Endothelial cell of umbilical vein (primary cell): Measurements from ENCODE around the gene USH2A. TPM values are rescaled to one million over a fixed set of nuclear protein-coding genes. Genes with fewer than 3 reads are reported as not detected.

ENCODE experiments used
- BruUV-seq: library from RNA; stranded (reverse); fragments of 400-500 nt; replicated peaks from 2 replicates; lab custom pipeline; 2021; lab: Mats Ljungman, UMichigan
- CTCF ChIA-PET: fragments of 300-600, 350-600 bp; sonication (Branson Sonifier 250); formaldehyde crosslinking; loops from one replicate; lab custom pipeline; 2021; ENCODE audit warnings: antibody characterized with exemption, inconsistent platforms; lab: Charles Lee
- POLR2A ChIA-PET: fragments of 300-600, 350-600 bp; sonication (Branson Sonifier 250); formaldehyde crosslinking; loops from one replicate; lab custom pipeline; 2021; ENCODE audit warnings: antibody characterized with exemption, inconsistent platforms; lab: Charles Lee
- DNase-seq: peaks from one replicate; pipeline ENCODE4 v3.0.0-alpha.2; 2011; ENCODE audit warnings: low read depth, low spot score
- FAIRE-seq: peaks from 2 replicates; lab custom pipeline; 2011; peaks lifted over from hg19 to GRCh38; lab: Jason Lieb, UNC
- H2AFZ ChIP-seq: 2 replicates; pipeline ENCODE4 v1.6.0; 2012; ENCODE audit warnings: low read depth, low read length, control low read depth, inconsistent platforms
- H3K27ac ChIP-seq: 2 replicates; pipeline ENCODE4 v1.5.1; 2011; ENCODE audit warnings: low read depth, mild to moderate bottlenecking, control low read depth, low read length, moderate library complexity; ENCODE audit not compliant: insufficient read depth
- H3K27me3 ChIP-seq, 2 experiments: 2 replicates each; pipeline versions ENCODE4 v1.6.0 to v1.6.1; 2011; ENCODE audit warnings: low read length in 2 of 2, mixed read lengths in 1 of 2; ENCODE audit not compliant: control insufficient read depth in 2 of 2, insufficient read depth in 2 of 2
- H3K36me3 ChIP-seq, 2 experiments: 2 replicates in 1 of 2; 3 replicates in 1 of 2; pipeline ENCODE4 v1.5.1; 2011; ENCODE audit warnings: low read length in 2 of 2, mild to moderate bottlenecking in 1 of 2, moderate library complexity in 1 of 2; ENCODE audit not compliant: control insufficient read depth in 2 of 2, insufficient read depth in 2 of 2; ENCODE audit errors: extremely low read depth in 1 of 2
- H3K4me1 ChIP-seq: 3 replicates; pipeline ENCODE4 v1.5.1; 2011; ENCODE audit warnings: mild to moderate bottlenecking, low read length; ENCODE audit not compliant: control insufficient read depth, insufficient read depth; ENCODE audit errors: extremely low read depth
- H3K4me2 ChIP-seq: 2 replicates; pipeline ENCODE4 v1.6.1; 2011; ENCODE audit warnings: low read length, control low read depth, mixed read lengths; ENCODE audit not compliant: insufficient read depth
- H3K4me3 ChIP-seq, 3 experiments: fragments of 200-600 bp in 1 of 3; sonication (generic), shearing (Covaris generic) in 1 of 3; replicated peaks in 1 of 3; 2 replicates each; pipeline ENCODE4 v1.5.1; 2011 to 2016; ENCODE audit warnings: control low read depth in 3 of 3, low read length in 3 of 3, mild to moderate bottlenecking in 2 of 3, inconsistent platforms in 1 of 3, low read depth in 1 of 3, moderate library complexity in 1 of 3; ENCODE audit not compliant: insufficient read depth in 1 of 3
- H3K79me2 ChIP-seq: 2 replicates; pipeline ENCODE4 v1.6.0; 2012; ENCODE audit warnings: low read length, inconsistent platforms; ENCODE audit not compliant: control insufficient read depth, insufficient read depth
- H3K9ac ChIP-seq: replicated peaks from 2 replicates; pipeline ENCODE3; 2011; ENCODE audit warnings: low read length, control low read depth; ENCODE audit not compliant: insufficient read depth; ENCODE audit errors: extremely low read depth
- H3K9me1 ChIP-seq: replicated peaks from 3 replicates; pipeline ENCODE4 v1.6.0; 2011; ENCODE audit warnings: mild to moderate bottlenecking, low read length; ENCODE audit not compliant: control insufficient read depth, insufficient read depth; ENCODE audit errors: extremely low read depth
- H3K9me3 ChIP-seq: replicated peaks from 2 replicates; pipeline ENCODE4 v1.5.1; 2012; ENCODE audit warnings: low read length, inconsistent platforms; ENCODE audit not compliant: control insufficient read depth, insufficient read depth
- H4K20me1 ChIP-seq: replicated peaks from 2 replicates; pipeline ENCODE3; 2011; ENCODE audit warnings: mild to moderate bottlenecking, low read length; ENCODE audit not compliant: control insufficient read depth, insufficient read depth; ENCODE audit errors: extremely low read depth
- EZH2 ChIP-seq: IDR thresholded peaks from 2 replicates; pipeline ENCODE4 v1.6.1; 2012; ENCODE audit warnings: borderline replicate concordance, low read depth, mild to moderate bottlenecking, moderate library complexity, low read length, inconsistent platforms; ENCODE audit not compliant: severe bottlenecking
- FOS ChIP-seq: IDR thresholded peaks from 2 replicates; pipeline ENCODE4 v1.6.1; 2011; ENCODE audit warnings: mild to moderate bottlenecking, low read length, moderate library complexity, borderline replicate concordance; ENCODE audit not compliant: insufficient read depth
- GATA2 ChIP-seq: IDR thresholded peaks from 2 replicates; pipeline ENCODE4 v1.7.0; 2011; ENCODE audit warnings: low read depth, mild to moderate bottlenecking, moderate library complexity, mixed read lengths, low read length; ENCODE audit not compliant: insufficient read length, insufficient read depth
- JUN ChIP-seq: IDR thresholded peaks from 2 replicates; pipeline ENCODE4 v1.6.1; 2011; ENCODE audit warnings: borderline replicate concordance, low read depth; ENCODE audit not compliant: insufficient read length, insufficient read depth
- MYC ChIP-seq: IDR thresholded peaks from one replicate; pipeline ENCODE4 v1.6.1; 2011; ENCODE audit warnings: mild to moderate bottlenecking, low read depth, low read length
- POLR2A ChIP-seq: IDR thresholded peaks from 2 replicates; pipeline ENCODE4 v1.6.1; 2012; ENCODE audit warnings: low read depth, mild to moderate bottlenecking, control low read depth, low read length
- POLR2AphosphoS5 ChIP-seq: IDR thresholded peaks from 2 replicates; pipeline ENCODE4 v1.6.1; 2012; ENCODE audit warnings: low read depth, mild to moderate bottlenecking, control low read depth, low read length, moderate library complexity; ENCODE audit not compliant: insufficient read depth
- dilution Hi-C: fragments of 300-500 bp; cut with MboI; formaldehyde crosslinking; loops from one replicate; pipeline ENCODE4 v1.15.0; 2019; ENCODE audit warnings: low sequenced_read_pairs; ENCODE audit not compliant: extremely low pct_ligation_motif_present
- intact Hi-C: fragments of 100-400 bp; cut with micrococcal nuclease; formaldehyde crosslinking; loops from one replicate; pipeline ENCODE4 v1.10.0; 2022
- polyA plus RNA-seq, 4 experiments: library from polyadenylated mRNA; depleted of rRNA in 3 of 4; stranded (reverse) in 3 of 4; unstranded in 1 of 4; fragments of >200 nt; gene quantifications; 2 replicates each; pipeline versions ENCODE4 v1.2.1 to v1.2.3, GENCODE V29; 2011 to 2012; ENCODE audit warnings: missing spikeins in 1 of 4
- total RNA-seq: library from RNA; stranded (reverse); gene quantifications from 2 replicates; pipeline ENCODE4 v1.2.3, GENCODE V29; 2021
- TF ChIP-seq, protein P1 (sequence below): IDR thresholded peaks from 2 replicates; pipeline ENCODE4 v1.6.1; 2011; ENCODE audit not compliant: insufficient read depth, insufficient read length
- TF ChIP-seq, protein P2 (sequence below), 2 donors: IDR thresholded peaks; 1 replicate in 1 of 2; 2 replicates in 1 of 2; pipeline ENCODE4 v1.5.1; 2011; ENCODE audit warnings: low read length in 2 of 2, mild to moderate bottlenecking in 2 of 2, moderate library complexity in 2 of 2, control low read depth in 1 of 2, inconsistent platforms in 1 of 2, low read depth in 1 of 2; ENCODE audit not compliant: insufficient read depth in 1 of 2; ENCODE audit errors: extremely low read depth in 1 of 2

USH2A gene
- total and polyA plus RNA-seq, 2 donors (not counting 3 experiments of a cell fraction or from before 2014, with no cell fraction given), result not detected

DNA sequence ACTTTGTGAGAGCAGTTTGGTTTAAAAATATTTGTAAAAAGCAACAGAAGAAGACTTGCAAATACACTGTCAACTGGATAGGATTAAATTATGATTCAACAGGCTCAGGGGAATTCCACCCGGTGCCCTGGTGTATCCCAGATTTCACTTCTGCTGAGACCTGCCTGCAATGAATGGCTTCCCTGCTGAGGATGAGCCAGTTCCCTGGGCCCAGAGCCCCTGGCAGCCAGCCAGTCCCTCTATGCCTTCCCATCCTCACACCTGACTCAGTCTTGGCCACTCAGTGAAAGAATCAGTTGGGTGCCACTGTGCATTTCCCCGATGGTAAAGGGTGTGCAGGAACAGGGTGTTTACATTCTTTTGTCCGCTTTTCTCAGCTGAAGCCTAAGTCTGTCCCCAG, 791.8 kb downstream of the USH2A start:
- Histone ChIP-seq H3K27ac (no peak overlapping the region), H3K79me2 (no peaks in the 10 kb centered on the region), H3K27me3 (no peaks in the 10 kb centered on the region), H3K9me1 (no peaks in the 10 kb centered on the region), H3K4me1 (no peaks in the 10 kb centered on the region), H2AFZ (no peak overlapping the region), H3K9ac (no peak overlapping the region), H3K36me3 (no peaks in the 10 kb centered on the region), H3K9me3 (no peaks in the 10 kb centered on the region), H4K20me1 (no peaks in the 10 kb centered on the region), H3K4me3 (no peak overlapping the region), H3K4me2 (no peak overlapping the region)
- ChIA-PET POLR2A (no interaction called here), CTCF (no interaction called here)
- FAIRE-seq (no peak), DNase-seq (no peak)
- TF ChIP-seq POLR2AphosphoS5 (no peak), POLR2A (no peak)
- TF ChIP-seq, protein P1, sequence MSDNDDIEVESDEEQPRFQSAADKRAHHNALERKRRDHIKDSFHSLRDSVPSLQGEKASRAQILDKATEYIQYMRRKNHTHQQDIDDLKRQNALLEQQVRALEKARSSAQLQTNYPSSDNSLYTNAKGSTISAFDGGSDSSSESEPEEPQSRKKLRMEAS, result no peak
- dilution Hi-C loops (no loop called here), intact Hi-C loops (no loop called here)
- no TSS peak for BruUV-seq

DNA sequence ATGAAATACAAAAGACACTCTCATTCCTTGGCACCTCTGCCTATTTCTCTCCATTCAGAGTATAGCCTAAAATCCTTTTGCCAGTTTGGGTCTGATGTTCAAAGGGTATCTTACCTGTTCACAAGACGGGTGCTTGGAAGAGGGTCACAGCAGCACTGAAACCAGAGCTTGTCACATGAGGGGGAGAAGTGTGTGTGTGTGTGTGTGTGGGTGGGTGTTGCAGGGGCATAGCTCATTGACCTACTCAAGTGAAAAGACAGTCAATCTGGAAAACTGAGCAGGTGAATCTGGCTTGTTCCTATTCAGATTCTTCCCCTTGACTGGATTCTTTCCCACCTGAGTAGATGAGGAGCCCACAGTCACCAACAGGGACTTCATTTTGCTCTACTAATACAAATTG, 792.2 kb downstream of the USH2A start:
- H4K20me1 ChIP-seq, result no peaks in the 10 kb centered on the region
- intact Hi-C loops (no loop called here), dilution Hi-C loops (no loop called here)
- ChIA-PET CTCF (no interaction called here), POLR2A (no interaction called here)
- TF ChIP-seq GATA2 (no peak), POLR2A (no peak), FOS (no peak), MYC (no peak), POLR2AphosphoS5 (no peak), JUN (no peak), EZH2 (no peak)
- TF ChIP-seq, protein P2, sequence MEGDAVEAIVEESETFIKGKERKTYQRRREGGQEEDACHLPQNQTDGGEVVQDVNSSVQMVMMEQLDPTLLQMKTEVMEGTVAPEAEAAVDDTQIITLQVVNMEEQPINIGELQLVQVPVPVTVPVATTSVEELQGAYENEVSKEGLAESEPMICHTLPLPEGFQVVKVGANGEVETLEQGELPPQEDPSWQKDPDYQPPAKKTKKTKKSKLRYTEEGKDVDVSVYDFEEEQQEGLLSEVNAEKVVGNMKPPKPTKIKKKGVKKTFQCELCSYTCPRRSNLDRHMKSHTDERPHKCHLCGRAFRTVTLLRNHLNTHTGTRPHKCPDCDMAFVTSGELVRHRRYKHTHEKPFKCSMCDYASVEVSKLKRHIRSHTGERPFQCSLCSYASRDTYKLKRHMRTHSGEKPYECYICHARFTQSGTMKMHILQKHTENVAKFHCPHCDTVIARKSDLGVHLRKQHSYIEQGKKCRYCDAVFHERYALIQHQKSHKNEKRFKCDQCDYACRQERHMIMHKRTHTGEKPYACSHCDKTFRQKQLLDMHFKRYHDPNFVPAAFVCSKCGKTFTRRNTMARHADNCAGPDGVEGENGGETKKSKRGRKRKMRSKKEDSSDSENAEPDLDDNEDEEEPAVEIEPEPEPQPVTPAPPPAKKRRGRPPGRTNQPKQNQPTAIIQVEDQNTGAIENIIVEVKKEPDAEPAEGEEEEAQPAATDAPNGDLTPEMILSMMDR (IDR thresholded peaks at IDR 0.05; ENCODE audit: extremely low read depth in 1 of 2, insufficient read depth in 1 of 2, low read depth in 1 of 2, low read length in 2 of 2), result no peak
- TF ChIP-seq, protein P1, result no peak
- H2AFZ ChIP-seq, result no peak overlapping the region
- no peaks in the 10 kb centered on the region for H3K4me1 ChIP-seq
- no TSS peak for BruUV-seq
- H3K9me3 ChIP-seq, result no peaks in the 10 kb centered on the region
- no peak overlapping the region for H3K4me3 ChIP-seq
- no peaks in the 10 kb centered on the region for H3K27me3 ChIP-seq
- no peaks in the 10 kb centered on the region for H3K36me3 ChIP-seq
- no peak overlapping the region for H3K4me2 ChIP-seq
- H3K27ac ChIP-seq, result no peak overlapping the region
- H3K9ac ChIP-seq, result no peak overlapping the region
- no peak for DNase-seq
- H3K9me1 ChIP-seq, result no peaks in the 10 kb centered on the region
- H3K79me2 ChIP-seq, result no peaks in the 10 kb centered on the region
- FAIRE-seq, result no peak
